Fibroblast of lung (primary cell): ENCODE measurements around the gene DMRT2. TPM values are rescaled to one million over a fixed set of nuclear protein-coding genes. Genes with fewer than 3 reads are reported as not detected.

ENCODE experiments used
- DNase-seq, 2 donors: peaks; one replicate each; pipeline versions ENCODE4 v3.0.0 to v3.0.0-alpha.2; 2010; ENCODE audit warnings: low read depth in 2 of 2
- H2AFZ ChIP-seq: 2 replicates; pipeline ENCODE4 v1.5.1; 2012; ENCODE audit warnings: low read length, control low read depth, inconsistent platforms
- H3K27ac ChIP-seq: 2 replicates; pipeline ENCODE4 v1.5.1; 2011; ENCODE audit warnings: low read length, control low read depth; ENCODE audit not compliant: insufficient read depth
- H3K27me3 ChIP-seq: 2 replicates; pipeline ENCODE4 v1.5.1; 2011; ENCODE audit warnings: mild to moderate bottlenecking, low read length; ENCODE audit not compliant: control insufficient read depth, insufficient read depth
- H3K36me3 ChIP-seq: 2 replicates; pipeline ENCODE4 v1.5.1; 2011; ENCODE audit warnings: low read length; ENCODE audit not compliant: control insufficient read depth, insufficient read depth
- H3K4me1 ChIP-seq: 2 replicates; pipeline ENCODE4 v1.5.1; 2011; ENCODE audit warnings: low read length; ENCODE audit not compliant: control insufficient read depth, insufficient read depth; ENCODE audit errors: extremely low read depth
- H3K4me2 ChIP-seq: 2 replicates; pipeline ENCODE4 v1.5.1; 2011; ENCODE audit warnings: low read length, control low read depth; ENCODE audit not compliant: insufficient read depth; ENCODE audit errors: extremely low read depth
- H3K4me3 ChIP-seq, 4 experiments: fragments of 200-600 bp in 1 of 4; sonication (generic) in 1 of 4; replicated peaks in 1 of 4; 2 replicates each; pipeline ENCODE4 v1.5.1; 2011 to 2016; ENCODE audit warnings: low read length in 4 of 4, low read depth in 3 of 4, mild to moderate bottlenecking in 3 of 4, control low read depth in 2 of 4, inconsistent platforms in 1 of 4, mixed read lengths in 1 of 4; ENCODE audit not compliant: insufficient read depth in 1 of 4; ENCODE audit errors: control extremely low read depth in 1 of 4
- H3K79me2 ChIP-seq: 2 replicates; pipeline ENCODE4 v1.5.1; 2012; ENCODE audit warnings: mild to moderate bottlenecking, low read length, inconsistent platforms; ENCODE audit not compliant: control insufficient read depth, insufficient read depth
- H3K9ac ChIP-seq: 2 replicates; pipeline ENCODE4 v1.5.1; 2011; ENCODE audit warnings: mild to moderate bottlenecking, low read length, control low read depth; ENCODE audit not compliant: insufficient read depth
- H3K9me3 ChIP-seq: 2 replicates; pipeline ENCODE4 v1.5.1; 2012; ENCODE audit warnings: low read depth, low read length; ENCODE audit not compliant: control insufficient read depth, insufficient read depth
- H4K20me1 ChIP-seq: 2 replicates; pipeline ENCODE4 v1.5.1; 2011; ENCODE audit warnings: low read length; ENCODE audit not compliant: control insufficient read depth, insufficient read depth; ENCODE audit errors: extremely low read depth
- EZH2 ChIP-seq: IDR thresholded peaks from 2 replicates; pipeline ENCODE4 v1.5.1; 2012; ENCODE audit warnings: low read length, control low read depth, mild to moderate bottlenecking; ENCODE audit errors: missing control alignments
- polyA plus RNA-seq, 2 donors: library from polyadenylated mRNA; depleted of rRNA in 1 of 2; stranded (reverse) in 1 of 2; unstranded in 1 of 2; fragments of >200 nt; gene quantifications; 2 replicates each; pipeline ENCODE4 v1.2.1, GENCODE V29; 2011 to 2012; ENCODE audit warnings: missing spikeins in 1 of 2
- total RNA-seq: library from RNA; depleted of rRNA; stranded (reverse); fragments of >200 nt; gene quantifications from 2 replicates; pipeline ENCODE4 v1.2.1, GENCODE V29; 2014
- TF ChIP-seq, protein P1 (sequence below), 2 donors: IDR thresholded peaks in 1 of 2; conservative IDR thresholded peaks in 1 of 2; 1 replicate in 1 of 2; 2 replicates in 1 of 2; pipeline ENCODE4 v1.5.1; 2011 to 2012; ENCODE audit warnings: low read length in 2 of 2, control low read depth in 1 of 2, inconsistent platforms in 1 of 2, low read depth in 1 of 2, mild to moderate bottlenecking in 1 of 2

Gene DMRT2
- total and polyA plus RNA-seq, 2 donors (not counting 1 experiment from before 2014, with no cell fraction given): 0.16 TPM; not detected in 1

DNA sequence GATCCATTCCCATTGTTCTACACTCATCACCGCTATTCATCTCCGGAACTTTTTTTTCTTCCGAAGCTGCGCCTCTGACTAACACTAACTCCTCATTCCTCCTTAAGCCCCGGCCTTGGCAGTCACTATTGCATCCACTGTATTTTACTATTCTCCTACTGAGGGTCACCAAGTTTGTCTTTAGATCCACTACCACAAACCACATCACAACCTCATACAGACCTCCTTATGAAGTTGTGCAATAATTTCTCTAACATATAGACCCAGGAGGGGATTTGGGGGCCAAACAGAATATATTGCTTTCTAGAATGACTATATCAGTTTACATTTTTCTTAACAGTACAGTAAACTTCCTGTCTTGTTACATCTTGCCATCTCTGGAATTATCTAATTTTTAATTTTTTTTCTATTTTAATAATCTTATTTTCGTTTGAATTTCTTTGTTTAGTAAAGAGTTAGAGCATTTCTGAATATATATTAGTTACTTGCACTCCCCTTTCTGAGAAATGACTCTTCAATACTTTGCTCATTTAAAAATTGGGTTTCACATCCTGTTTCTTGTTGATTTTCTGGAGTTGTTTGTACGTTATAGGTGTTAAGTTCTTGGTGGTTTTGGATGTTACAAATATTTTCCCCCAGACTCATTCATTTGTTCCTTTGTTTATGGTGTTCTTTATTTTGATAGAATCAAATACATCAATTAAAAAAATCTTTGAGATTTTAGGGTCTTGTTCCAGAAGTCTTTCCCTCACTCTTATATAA, 37.1 kb downstream of the DMRT2 start:
- no peak for TF ChIP-seq EZH2
- TF ChIP-seq, protein P1, sequence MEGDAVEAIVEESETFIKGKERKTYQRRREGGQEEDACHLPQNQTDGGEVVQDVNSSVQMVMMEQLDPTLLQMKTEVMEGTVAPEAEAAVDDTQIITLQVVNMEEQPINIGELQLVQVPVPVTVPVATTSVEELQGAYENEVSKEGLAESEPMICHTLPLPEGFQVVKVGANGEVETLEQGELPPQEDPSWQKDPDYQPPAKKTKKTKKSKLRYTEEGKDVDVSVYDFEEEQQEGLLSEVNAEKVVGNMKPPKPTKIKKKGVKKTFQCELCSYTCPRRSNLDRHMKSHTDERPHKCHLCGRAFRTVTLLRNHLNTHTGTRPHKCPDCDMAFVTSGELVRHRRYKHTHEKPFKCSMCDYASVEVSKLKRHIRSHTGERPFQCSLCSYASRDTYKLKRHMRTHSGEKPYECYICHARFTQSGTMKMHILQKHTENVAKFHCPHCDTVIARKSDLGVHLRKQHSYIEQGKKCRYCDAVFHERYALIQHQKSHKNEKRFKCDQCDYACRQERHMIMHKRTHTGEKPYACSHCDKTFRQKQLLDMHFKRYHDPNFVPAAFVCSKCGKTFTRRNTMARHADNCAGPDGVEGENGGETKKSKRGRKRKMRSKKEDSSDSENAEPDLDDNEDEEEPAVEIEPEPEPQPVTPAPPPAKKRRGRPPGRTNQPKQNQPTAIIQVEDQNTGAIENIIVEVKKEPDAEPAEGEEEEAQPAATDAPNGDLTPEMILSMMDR (conservative IDR thresholded peaks at IDR 0.05 in 1 of 2, IDR thresholded peaks at IDR 0.05 in 1 of 2; ENCODE audit: low read depth in 1 of 2, low read length in 2 of 2): no peak
- no peak for DNase-seq
- no peaks in the 10 kb centered on the region for H3K9me3 ChIP-seq

DNA sequence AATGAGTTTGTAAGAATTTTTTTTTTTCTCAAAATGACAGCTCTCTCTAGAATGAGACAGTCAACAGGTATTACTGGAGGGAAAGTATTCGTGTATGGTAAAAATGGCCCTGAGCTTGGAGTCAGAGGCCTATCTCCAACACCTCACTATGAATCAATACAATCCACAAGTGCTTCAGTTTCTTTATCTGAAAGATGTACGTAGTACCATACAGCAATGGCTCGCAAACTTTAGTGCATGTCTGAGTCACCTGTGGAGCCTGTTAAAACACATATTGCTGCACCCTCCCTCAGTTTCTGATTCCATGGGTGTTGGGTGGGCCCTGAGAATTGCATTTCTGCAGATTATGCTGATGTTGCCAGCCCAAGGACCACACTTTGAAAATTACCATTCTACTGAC, 44.6 kb downstream of the DMRT2 start:
- H3K9ac ChIP-seq: no peak overlapping the region
- no peak overlapping the region for H3K4me3 ChIP-seq
- no peak overlapping the region for H2AFZ ChIP-seq
- DNase-seq: no peak
- H4K20me1 ChIP-seq: no peaks in the 10 kb centered on the region
- TF ChIP-seq, protein P1 (conservative IDR thresholded peaks at IDR 0.05 in 1 of 2, IDR thresholded peaks at IDR 0.05 in 1 of 2; ENCODE audit: low read depth in 1 of 2, low read length in 2 of 2): no peak
- TF ChIP-seq EZH2: no peak
- no peak overlapping the region for H3K27ac ChIP-seq
- no peaks in the 10 kb centered on the region for H3K27me3 ChIP-seq
- no peak overlapping the region for H3K4me2 ChIP-seq
- H3K36me3 ChIP-seq: no peaks in the 10 kb centered on the region
- no peaks in the 10 kb centered on the region for H3K9me3 ChIP-seq
- no peaks in the 10 kb centered on the region for H3K4me1 ChIP-seq
- no peaks in the 10 kb centered on the region for H3K79me2 ChIP-seq

More for the DNA sequence above, 37.1 kb downstream of the DMRT2 start:
- Histone ChIP-seq H3K79me2 (no peaks in the 10 kb centered on the region), H2AFZ (no peak overlapping the region), H3K4me2 (no peak overlapping the region), H3K27me3 (no peaks in the 10 kb centered on the region), H3K36me3 (no peaks in the 10 kb centered on the region), H3K4me3 (no peak overlapping the region), H3K27ac (no peak overlapping the region), H3K9ac (no peak overlapping the region), H3K4me1 (no peaks in the 10 kb centered on the region), H4K20me1 (no peaks in the 10 kb centered on the region)

DNA sequence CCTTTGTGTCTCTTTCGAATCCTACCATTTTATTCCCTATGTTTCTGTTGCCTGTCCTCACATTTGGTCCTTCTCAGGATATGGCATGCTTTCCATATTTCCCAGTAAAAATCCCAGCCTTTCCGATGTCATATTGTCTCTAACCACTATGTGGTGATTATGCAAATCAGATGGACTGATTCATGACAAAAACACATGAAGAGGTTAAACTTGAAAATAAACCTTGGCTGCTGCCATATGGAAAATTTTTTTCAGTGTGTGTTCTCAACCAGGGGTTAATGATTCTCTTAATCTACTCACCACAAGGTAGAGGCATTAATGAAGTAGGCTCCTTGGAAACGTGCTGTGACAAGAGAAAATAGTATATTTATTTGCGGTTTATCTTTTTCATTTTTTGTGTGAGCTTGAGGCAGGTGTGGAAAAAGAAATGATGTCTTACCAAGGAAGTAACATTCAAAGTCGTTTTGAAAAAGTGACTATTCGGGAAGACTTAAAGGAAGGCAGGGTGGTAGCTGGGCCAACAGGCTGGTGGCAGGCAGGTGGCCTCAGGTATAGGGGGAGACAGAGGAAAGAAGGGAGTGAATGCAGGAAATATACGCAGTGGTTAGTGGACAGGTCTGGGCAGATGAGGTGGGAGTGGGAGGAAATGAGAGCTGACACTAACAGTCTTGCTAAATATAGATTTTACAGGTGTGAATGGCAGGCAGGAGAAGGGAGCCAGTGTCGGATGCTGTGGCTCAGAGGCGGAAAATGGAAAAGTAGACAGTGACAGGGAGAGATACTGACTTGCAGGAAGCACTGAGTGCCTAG, 46.2 kb downstream of the DMRT2 start:
- no peaks in the 10 kb centered on the region for H3K79me2 ChIP-seq
- no peaks in the 10 kb centered on the region for H3K4me1 ChIP-seq
- H3K9me3 ChIP-seq: no peaks in the 10 kb centered on the region
- H3K27me3 ChIP-seq: no peaks in the 10 kb centered on the region
- DNase-seq: no peak
- H3K4me3 ChIP-seq: no peak overlapping the region
- H4K20me1 ChIP-seq: no peaks in the 10 kb centered on the region
- no peak overlapping the region for H3K4me2 ChIP-seq
- no peaks in the 10 kb centered on the region for H3K36me3 ChIP-seq
- no peak overlapping the region for H2AFZ ChIP-seq
- TF ChIP-seq EZH2: no peak
- TF ChIP-seq, protein P1 (conservative IDR thresholded peaks at IDR 0.05 in 1 of 2, IDR thresholded peaks at IDR 0.05 in 1 of 2; ENCODE audit: low read depth in 1 of 2, low read length in 2 of 2): no peak
- H3K27ac ChIP-seq: no peak overlapping the region
- no peak overlapping the region for H3K9ac ChIP-seq
